22Rv1 (cell line): ENCODE data around the gene FRRS1.

Experiments
- ZFX ChIP-seq: fragments of 450-650 bp; IDR thresholded peaks from 2 replicates; pipeline ENCODE4 v1.6.1; 2017; ENCODE audit warnings: antibody characterized with exemption, borderline replicate concordance
- TF ChIP-seq, protein P1 (sequence below): fragments of 450-650 bp; IDR thresholded peaks from 2 replicates; pipeline ENCODE4 v1.5.1; 2017; ENCODE audit warnings: mild to moderate bottlenecking

DNA sequence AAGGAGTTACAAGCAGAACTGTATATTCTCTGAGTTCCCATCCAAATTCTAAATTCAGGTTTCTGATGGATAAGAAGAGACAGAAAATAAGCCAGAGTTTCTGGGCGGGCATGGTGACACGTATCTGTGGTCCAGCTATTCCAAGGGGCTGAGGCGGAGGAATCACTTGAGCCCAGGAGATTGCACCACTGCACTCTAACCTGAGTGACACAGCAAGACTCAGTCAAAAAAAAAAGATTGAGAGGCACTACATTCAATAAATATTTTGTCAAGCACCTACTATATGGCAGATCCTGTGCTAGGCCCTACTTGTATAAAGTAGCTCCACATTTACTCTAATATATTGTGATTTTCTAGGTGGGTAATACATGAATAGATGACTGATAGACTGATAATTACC, 6.4 kb upstream of the FRRS1 start:
- TF ChIP-seq, protein P1, sequence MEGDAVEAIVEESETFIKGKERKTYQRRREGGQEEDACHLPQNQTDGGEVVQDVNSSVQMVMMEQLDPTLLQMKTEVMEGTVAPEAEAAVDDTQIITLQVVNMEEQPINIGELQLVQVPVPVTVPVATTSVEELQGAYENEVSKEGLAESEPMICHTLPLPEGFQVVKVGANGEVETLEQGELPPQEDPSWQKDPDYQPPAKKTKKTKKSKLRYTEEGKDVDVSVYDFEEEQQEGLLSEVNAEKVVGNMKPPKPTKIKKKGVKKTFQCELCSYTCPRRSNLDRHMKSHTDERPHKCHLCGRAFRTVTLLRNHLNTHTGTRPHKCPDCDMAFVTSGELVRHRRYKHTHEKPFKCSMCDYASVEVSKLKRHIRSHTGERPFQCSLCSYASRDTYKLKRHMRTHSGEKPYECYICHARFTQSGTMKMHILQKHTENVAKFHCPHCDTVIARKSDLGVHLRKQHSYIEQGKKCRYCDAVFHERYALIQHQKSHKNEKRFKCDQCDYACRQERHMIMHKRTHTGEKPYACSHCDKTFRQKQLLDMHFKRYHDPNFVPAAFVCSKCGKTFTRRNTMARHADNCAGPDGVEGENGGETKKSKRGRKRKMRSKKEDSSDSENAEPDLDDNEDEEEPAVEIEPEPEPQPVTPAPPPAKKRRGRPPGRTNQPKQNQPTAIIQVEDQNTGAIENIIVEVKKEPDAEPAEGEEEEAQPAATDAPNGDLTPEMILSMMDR = no peak
- no peak for TF ChIP-seq ZFX
